Uterus (tissue), 4 donors: Measurements from ENCODE around the gene CIPC. TPM values are rescaled to one million over a fixed set of nuclear protein-coding genes. Genes with fewer than 3 reads are reported as not detected.

Experiments
- DNase-seq, 2 donors: peaks; one replicate each; pipeline ENCODE4 v3.0.0-alpha.2; 2019 to 2020
- H3K27ac ChIP-seq, 2 donors: fragments of 200-600 bp; sonication (generic); 1 replicate in 1 of 2; 2 replicates in 1 of 2; pipeline ENCODE4 v1.5.1; 2016 to 2018
- H3K27me3 ChIP-seq, 2 donors: fragments of 200-600 bp; sonication (generic); one replicate each; pipeline ENCODE4 v1.5.1; 2018 to 2019; ENCODE audit warnings: control low read depth in 1 of 2
- H3K36me3 ChIP-seq, 2 donors: fragments of 200-600 bp; sonication (generic); one replicate each; pipeline ENCODE4 v1.5.1; 2019; ENCODE audit warnings: control low read depth in 1 of 2
- H3K4me1 ChIP-seq, 2 donors: fragments of 200-600 bp; sonication (generic); one replicate each; pipeline ENCODE4 v1.5.1; 2018 to 2019; ENCODE audit warnings: control low read depth in 1 of 2
- H3K4me3 ChIP-seq, 2 donors: fragments of 200-600 bp; sonication (generic); 1 replicate in 1 of 2; 2 replicates in 1 of 2; pipeline ENCODE4 v1.5.1; 2018 to 2019; ENCODE audit warnings: mild to moderate bottlenecking in 1 of 2
- H3K9me3 ChIP-seq, 2 donors: fragments of 200-600 bp; sonication (generic); one replicate each; pipeline ENCODE4 v1.5.1; 2019; ENCODE audit warnings: control low read depth in 1 of 2
- CTCF ChIP-seq, 4 experiments: fragments of 200-600 bp in 2 of 4; fragments of 450-650 bp in 2 of 4; sonication (generic) in 2 of 4; IDR thresholded peaks; one replicate each; pipeline ENCODE4 v1.5.1; 2016 to 2019; ENCODE audit warnings: antibody characterized with exemption in 4 of 4, mild to moderate bottlenecking in 2 of 4, moderate library complexity in 1 of 4
- POLR2A ChIP-seq, 2 donors: fragments of 450-650 bp; IDR thresholded peaks; one replicate each; pipeline ENCODE4 v1.6.1; 2016; ENCODE audit warnings: antibody characterized with exemption in 2 of 2, mild to moderate bottlenecking in 1 of 2, moderate library complexity in 1 of 2
- intact Hi-C: fragments of 100-400 bp; cut with DNase I; formaldehyde crosslinking; loops from one replicate; pipeline ENCODE4 v1.15.1; 2023; ENCODE audit warnings: low total_unique reads
- total RNA-seq, 4 donors: library from RNA; depleted of rRNA in 3 of 4; stranded (reverse); fragments of >200 nt in 3 of 4; gene quantifications; one replicate each; pipeline versions ENCODE4 v1.1.0 to v1.2.4, GENCODE V29; 2014 to 2023
- donor health status: DM: yes; HTN: yes; CAD: no.

CIPC gene
- total RNA-seq, 4 donors from 2014 or later: 8.2 to 71.8 (median 28.1) TPM

- no peak for TF ChIP-seq CTCF (IDR thresholded peaks at IDR 0.05)
- no peak for TF ChIP-seq POLR2A (IDR thresholded peaks at IDR 0.05)
- H3K9me3 ChIP-seq: no peaks in the 10 kb centered on the region
- intact Hi-C loops: loop anchor here (5.0 kb wide), 1 partner anchor 189 kb away; no protein-coding TSS in a partner anchor
These were observed 32.0 kb upstream of the CIPC start for GRCh38 chr14:77065851-77066577.

GRCh38 chr14:77066578-77067172 is 31.4 kb upstream of the CIPC start:
- Histone ChIP-seq H3K4me3 (no peak overlapping the region), H3K4me1 (peaks cover 0 to 8% of the 10 kb centered on the region in 2 donors), H3K9me3 (no peaks in the 10 kb centered on the region), H3K27ac (no peak overlapping the region), H3K36me3 (no peaks in the 10 kb centered on the region), H3K27me3 (no peaks in the 10 kb centered on the region)
- no peak for TF ChIP-seq POLR2A (IDR thresholded peaks at IDR 0.05)
- no peak for TF ChIP-seq CTCF (IDR thresholded peaks at IDR 0.05)
- DNase-seq: no peak
- intact Hi-C loops: loop anchor here (5.0 kb wide), 1 partner anchor 189 kb away; no protein-coding TSS in a partner anchor

More at GRCh38 chr14:77065851-77066577, 32.0 kb upstream of the CIPC start:
- no peak overlapping the region for H3K4me3 ChIP-seq
- no peaks in the 10 kb centered on the region for H3K36me3 ChIP-seq
- H3K4me1 ChIP-seq: peaks cover 0 to 8% of the 10 kb centered on the region in 2 donors
- H3K27ac ChIP-seq: no peak overlapping the region
- H3K27me3 ChIP-seq: no peaks in the 10 kb centered on the region
- DNase-seq: no peak

GRCh38 chr14:77067632-77068516 is 30.2 kb upstream of the CIPC start:
- no peaks in the 10 kb centered on the region for H3K36me3 ChIP-seq
- intact Hi-C loops: loop anchor here (5.0 kb wide), 1 partner anchor 191 kb away; no protein-coding TSS in a partner anchor
- peaks cover 0 to 8% of the 10 kb centered on the region in 2 donors for H3K4me1 ChIP-seq
- no peak for TF ChIP-seq POLR2A (IDR thresholded peaks at IDR 0.05)
- TF ChIP-seq CTCF (IDR thresholded peaks at IDR 0.05): peak; percentile 82 to 89 (median 84)
- H3K27me3 ChIP-seq: no peaks in the 10 kb centered on the region
- DNase-seq: peak; percentile 69 to 72
- H3K9me3 ChIP-seq: no peaks in the 10 kb centered on the region
- no peak overlapping the region for H3K4me3 ChIP-seq
- H3K27ac ChIP-seq: peak overlapping the region; percentile 5 to 87

DNA sequence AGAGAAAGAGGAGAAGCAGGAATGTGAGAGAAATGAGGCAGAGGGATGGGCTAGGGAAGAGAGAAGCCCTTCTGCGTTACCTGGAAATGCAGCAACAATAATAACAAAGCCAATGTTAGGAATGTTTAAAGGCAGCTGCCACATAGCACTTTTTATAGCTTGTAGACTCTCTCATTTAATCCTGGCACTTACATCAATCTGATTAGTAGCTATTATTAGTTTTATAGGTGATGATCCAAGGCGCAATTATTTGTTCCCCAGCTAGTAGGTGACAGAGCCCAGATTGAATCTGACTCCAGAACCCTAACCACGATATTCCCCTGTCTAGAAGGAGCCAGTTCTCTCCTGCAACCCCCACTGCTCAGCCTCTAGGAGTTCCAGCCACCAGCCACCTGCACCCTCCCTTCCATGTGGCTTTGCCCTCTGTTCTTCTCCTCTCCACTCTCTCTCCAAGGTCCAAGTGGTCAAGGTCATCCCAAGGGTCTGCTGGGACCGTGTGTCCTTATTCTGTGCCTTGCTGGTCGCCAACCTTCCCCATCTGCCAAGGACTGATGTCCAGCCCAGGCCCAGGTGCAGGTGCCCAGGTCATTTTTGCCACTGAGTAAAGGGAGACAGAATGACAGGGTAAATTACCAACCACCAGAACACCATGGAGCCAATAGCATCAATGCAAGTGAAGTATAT is 29.4 kb upstream of the CIPC start:
- no peak for DNase-seq
- Histone ChIP-seq H3K9me3 (no peaks in the 10 kb centered on the region), H3K27me3 (no peaks in the 10 kb centered on the region), H3K27ac (peak overlapping the region in 1 of 2 donors; percentile 87), H3K4me1 (peaks cover 0 to 8% of the 10 kb centered on the region in 2 donors), H3K4me3 (no peak overlapping the region), H3K36me3 (no peaks in the 10 kb centered on the region)
- no peak for TF ChIP-seq POLR2A (IDR thresholded peaks at IDR 0.05)
- intact Hi-C loops: loop anchor here (5.0 kb wide), 1 partner anchor 191 kb away; no protein-coding TSS in a partner anchor

- Histone ChIP-seq H3K36me3 (no peaks in the 10 kb centered on the region), H3K27me3 (no peaks in the 10 kb centered on the region), H3K4me1 (peaks cover 0 to 8% of the 10 kb centered on the region in 2 donors), H3K27ac (peak overlapping the region; percentile 79 to 87), H3K9me3 (no peaks in the 10 kb centered on the region), H3K4me3 (no peak overlapping the region)
- no peak for DNase-seq
- intact Hi-C loops: loop anchor here (5.0 kb wide), 1 partner anchor 192 kb away; no protein-coding TSS in a partner anchor
- no peak for TF ChIP-seq CTCF (IDR thresholded peaks at IDR 0.05)
- TF ChIP-seq POLR2A (IDR thresholded peaks at IDR 0.05): no peak
These were observed 28.5 kb upstream of the CIPC start for GRCh38 chr14:77069551-77069950.
